Colonic mucosa (tissue), 4 donors: ENCODE measurements around the gene LRP3. TPM values are rescaled to one million over a fixed set of nuclear protein-coding genes. Genes with fewer than 3 reads are reported as not detected.

Experiments used
- DNase-seq: peaks from one replicate; pipeline ENCODE4 v3.0.0-alpha.2; 2020
- H3K27ac ChIP-seq: fragments of 200-600 bp; one replicate; pipeline ENCODE4 v1.8.0; 2021
- H3K27me3 ChIP-seq: fragments of 200-600 bp; one replicate; pipeline ENCODE4 v1.8.0; 2021
- H3K36me3 ChIP-seq: fragments of 200-600 bp; one replicate; pipeline ENCODE4 v1.8.0; 2021
- H3K4me1 ChIP-seq: fragments of 200-600 bp; one replicate; pipeline ENCODE4 v1.8.0; 2021; ENCODE audit warnings: mild to moderate bottlenecking
- H3K4me3 ChIP-seq: fragments of 200-600 bp; one replicate; pipeline ENCODE4 v1.8.0; 2021
- H3K9ac ChIP-seq, 2 donors: one replicate each; pipeline ENCODE4 v1.7.0; 2013; ENCODE audit warnings: control low read depth in 2 of 2, low read depth in 2 of 2, low read length in 2 of 2
- H3K9me3 ChIP-seq: fragments of 200-600 bp; one replicate; pipeline ENCODE4 v1.8.0; 2021
- CTCF ChIP-seq: fragments of 200-600 bp; IDR thresholded peaks from one replicate; pipeline ENCODE4 v1.8.0; 2022; ENCODE audit warnings: antibody characterized with exemption, mild to moderate bottlenecking
- intact Hi-C: fragments of 100-400 bp; cut with DNase I; formaldehyde crosslinking; loops from one replicate; pipeline ENCODE4 v1.14.1; 2022
- total RNA-seq, 2 donors: library from RNA; stranded (reverse); fragmentation: NEBNext Ultra II Directional in 1 of 2; extraction: Animal tissue kit (Norgen Biotek cat#: 25700) in 1 of 2; gene quantifications; one replicate each; pipeline ENCODE4 v1.2.1, GENCODE V29; 2021
- donor health status: healthy.
- donor health status: DM: no; HTN: no; CAD: no.
- donor health status: DM: no; HTN: no; CAD: no.

LRP3 gene
- total RNA-seq, 2 donors from 2014 or later: 14.6 to 16.5 TPM

GRCh38 chr19:33197591-33198000 lies 3.5 kb downstream of the LRP3 start:
- TF ChIP-seq CTCF: no peak
- Histone ChIP-seq H3K36me3 (no peaks in the 10 kb centered on the region), H3K9ac (no peak overlapping the region), H3K27ac (no peak overlapping the region), H3K4me3 (no peak overlapping the region), H3K27me3 (no peaks in the 10 kb centered on the region), H3K9me3 (no peaks in the 10 kb centered on the region), H3K4me1 (no peaks in the 10 kb centered on the region)
- intact Hi-C loops: no loop called here
- DNase-seq: no peak

- H3K4me3 ChIP-seq: no peak overlapping the region
- H3K4me1 ChIP-seq: no peaks in the 10 kb centered on the region
- H3K9me3 ChIP-seq: no peaks in the 10 kb centered on the region
- H3K36me3 ChIP-seq: no peaks in the 10 kb centered on the region
- TF ChIP-seq CTCF: no peak
- H3K27ac ChIP-seq: no peak overlapping the region
- intact Hi-C loops: no loop called here
- no peak overlapping the region for H3K9ac ChIP-seq
- DNase-seq: no peak
- no peaks in the 10 kb centered on the region for H3K27me3 ChIP-seq
Measured at GRCh38 chr19:33198169-33198568, 4.0 kb downstream of the LRP3 start.

- Histone ChIP-seq H3K9ac (no peak overlapping the region), H3K27ac (no peak overlapping the region), H3K36me3 (no peaks in the 10 kb centered on the region), H3K4me1 (no peaks in the 10 kb centered on the region), H3K9me3 (no peaks in the 10 kb centered on the region), H3K4me3 (no peak overlapping the region), H3K27me3 (no peaks in the 10 kb centered on the region)
- TF ChIP-seq CTCF: no peak
- no peak for DNase-seq
- intact Hi-C loops: no loop called here
Measured at GRCh38 chr19:33199441-33200265, 5.5 kb downstream of the LRP3 start.

- no peak for TF ChIP-seq CTCF
- Histone ChIP-seq H3K9me3 (no peaks in the 10 kb centered on the region), H3K27ac (no peak overlapping the region), H3K4me1 (no peaks in the 10 kb centered on the region), H3K9ac (no peak overlapping the region), H3K36me3 (no peaks in the 10 kb centered on the region), H3K27me3 (no peaks in the 10 kb centered on the region), H3K4me3 (no peak overlapping the region)
- intact Hi-C loops: no loop called here
- DNase-seq: no peak
Measured at GRCh38 chr19:33201473-33201872, 7.3 kb downstream of the LRP3 start.

GRCh38 chr19:33201886-33202545 lies 7.9 kb downstream of the LRP3 start:
- H3K27me3 ChIP-seq: no peaks in the 10 kb centered on the region
- H3K27ac ChIP-seq: no peak overlapping the region
- H3K9ac ChIP-seq: no peak overlapping the region
- H3K4me3 ChIP-seq: no peak overlapping the region
- H3K36me3 ChIP-seq: no peaks in the 10 kb centered on the region
- intact Hi-C loops: no loop called here
- no peaks in the 10 kb centered on the region for H3K9me3 ChIP-seq
- no peaks in the 10 kb centered on the region for H3K4me1 ChIP-seq
- TF ChIP-seq CTCF: no peak
- no peak for DNase-seq
